ENCODE measurements around the gene TRAPPC4.
A peak's percentile ranks its signal among the peaks of the same experiment; 100 is the strongest.
"Not testable (repeated sequence)": the region's sequence is repeated elsewhere in the genome, so short reads cannot be mapped to it uniquely, and the experiment has no call there.

TRAPPC4 gene

DNA sequence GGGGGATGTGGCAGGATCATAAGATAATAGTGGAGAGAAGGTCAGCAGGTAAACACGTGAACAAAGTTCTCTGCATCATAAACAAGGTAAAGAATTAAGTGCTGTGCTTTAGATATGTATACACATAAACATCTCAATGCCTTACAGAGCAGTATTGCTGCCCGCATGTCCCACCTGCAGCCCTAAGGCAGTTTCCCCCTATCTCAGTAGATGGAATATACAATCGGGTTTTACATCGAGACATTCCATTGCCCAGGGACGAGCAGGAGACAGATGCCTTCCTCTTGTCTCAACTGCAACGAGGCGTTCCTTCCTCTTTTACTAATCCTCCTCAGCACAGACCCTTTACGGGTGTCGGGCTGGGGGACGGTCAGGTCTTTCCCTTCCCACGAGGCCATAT is 20.9 kb downstream of the TRAPPC4 start:
- not testable (repeated sequence) for DNase-seq

DNA sequence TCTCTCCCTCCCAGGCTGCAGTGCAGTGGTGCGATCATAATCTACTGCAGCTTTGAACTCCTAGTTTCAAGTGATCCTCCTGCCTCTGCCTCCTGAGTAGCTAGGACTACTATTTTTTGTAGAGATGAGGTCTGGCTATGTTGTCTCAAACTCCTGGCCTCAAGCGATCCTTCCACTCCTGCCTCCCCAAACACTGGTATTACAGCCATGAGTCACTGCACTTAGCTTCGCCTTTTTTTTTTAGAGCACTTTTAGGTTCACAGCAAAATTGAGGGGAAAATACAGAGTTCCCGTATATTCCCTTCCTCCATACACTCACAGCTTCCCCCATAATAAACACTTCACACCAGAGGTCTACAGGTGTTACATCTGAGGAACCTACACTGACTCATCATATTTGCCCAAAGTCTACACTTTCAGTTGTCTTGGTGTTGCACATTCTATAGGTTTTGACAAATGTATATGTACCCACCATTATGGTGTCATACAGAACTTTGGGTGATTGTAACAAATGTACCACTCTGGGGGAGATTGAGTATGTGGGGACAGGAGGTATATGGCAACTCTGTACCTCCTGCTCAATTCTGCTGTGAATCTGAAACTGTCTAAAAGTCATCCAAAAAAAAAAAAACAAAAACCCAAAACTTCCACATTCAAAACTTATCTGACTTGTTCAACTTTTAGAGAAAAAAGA is 23.4 kb downstream of the TRAPPC4 start:
- no peak for DNase-seq

DNA sequence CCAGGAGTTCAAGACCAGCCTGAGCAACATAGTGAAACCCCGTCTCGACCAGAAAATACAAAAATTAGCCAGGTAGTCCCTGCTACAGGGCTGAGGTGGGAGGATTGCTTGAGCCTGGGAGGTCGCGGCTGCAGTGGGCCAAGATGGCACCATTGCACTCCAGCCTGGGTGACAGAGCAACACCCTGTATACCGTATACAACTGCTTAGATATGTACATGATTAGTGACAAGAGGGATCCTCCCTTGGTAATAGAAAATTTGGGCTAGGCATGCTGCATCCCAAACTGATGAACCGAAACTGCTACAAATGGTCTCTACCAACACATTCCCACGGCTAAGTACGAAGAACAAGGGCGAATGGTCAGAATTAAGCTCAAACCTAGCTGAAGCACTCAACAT is 24.4 kb downstream of the TRAPPC4 start:
- DNase-seq = no peak

DNA sequence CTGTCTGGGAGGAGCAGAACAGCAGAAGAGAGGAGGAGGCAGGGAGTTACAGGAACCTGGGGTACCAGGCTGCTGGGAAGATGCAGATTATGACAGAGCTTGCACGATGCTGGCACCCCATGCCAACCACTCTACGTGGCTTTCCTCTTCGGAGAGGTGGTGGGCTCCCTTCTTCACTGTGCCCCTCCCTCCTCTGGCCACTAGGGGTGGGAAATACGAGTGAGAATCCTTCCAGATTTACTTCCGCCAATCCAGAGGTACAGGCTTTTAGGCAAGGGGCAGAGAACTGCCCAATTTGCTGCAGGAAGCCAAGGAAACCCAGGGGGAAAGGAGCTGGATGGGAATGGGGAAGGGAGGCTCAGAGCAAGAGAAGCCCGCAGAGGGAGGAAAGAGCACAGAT is 26.1 kb downstream of the TRAPPC4 start:
- DNase-seq = no peak

DNA sequence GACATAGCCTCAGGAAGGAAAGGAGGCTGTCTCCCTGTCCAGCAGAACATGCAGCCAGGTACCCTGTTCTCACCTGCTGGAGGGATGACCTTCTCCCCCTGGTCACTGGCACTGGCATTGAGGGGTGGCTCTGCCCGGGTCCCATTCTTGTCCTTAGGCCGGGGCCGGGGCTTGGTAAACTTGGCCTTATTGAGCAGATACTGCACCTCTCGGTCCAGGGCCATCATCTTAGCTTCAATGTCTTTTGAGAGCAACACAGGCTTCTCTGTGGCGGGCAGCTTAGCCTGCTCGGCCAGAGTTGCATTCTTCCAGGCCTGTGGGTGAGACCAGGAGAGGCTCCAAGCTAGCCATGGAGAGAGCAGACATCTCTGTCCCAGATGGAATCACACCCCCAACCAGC is 27.9 kb downstream of the TRAPPC4 start:
- DNase-seq = no peak

DNA sequence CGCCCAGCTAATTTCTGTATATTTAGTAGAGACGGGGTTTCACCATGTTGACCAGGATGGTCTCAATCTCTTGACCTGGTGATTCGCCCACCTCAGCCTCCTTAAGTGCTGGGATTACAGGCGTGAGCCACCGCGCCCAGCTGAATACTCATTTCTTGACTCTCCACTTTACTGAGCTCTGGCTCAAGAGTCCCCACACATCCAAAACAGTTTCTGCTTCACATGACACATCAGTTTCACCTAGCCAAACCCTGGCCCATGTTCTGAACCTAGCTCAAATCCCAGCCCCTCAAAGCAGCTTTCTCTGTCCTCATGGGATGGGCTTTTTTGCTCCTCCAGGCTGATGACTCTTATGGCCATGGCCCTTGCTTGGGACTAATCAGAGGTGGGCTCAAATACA is 28.6 kb downstream of the TRAPPC4 start:
- DNase-seq = no peak

DNA sequence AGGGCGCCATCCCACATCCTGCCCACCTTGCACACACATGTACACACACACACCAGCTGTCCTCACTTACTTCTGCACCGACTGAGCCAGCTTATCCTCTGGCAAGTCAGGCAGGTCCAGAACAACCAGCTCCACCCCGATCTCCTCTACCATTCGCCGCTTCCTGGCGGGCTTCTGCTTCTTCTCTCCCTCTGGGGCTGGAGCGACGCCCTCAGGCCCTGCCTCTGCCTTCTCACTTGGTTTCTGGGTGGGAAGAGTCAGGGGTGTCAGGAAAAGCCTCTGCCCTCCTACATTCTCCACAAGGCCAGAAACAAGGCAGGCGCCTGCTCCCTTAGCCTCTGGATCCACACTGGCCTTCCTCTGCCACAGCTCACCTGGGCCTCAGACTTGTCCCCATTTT is 30.1 kb downstream of the TRAPPC4 start:
- DNase-seq = no peak

DNA sequence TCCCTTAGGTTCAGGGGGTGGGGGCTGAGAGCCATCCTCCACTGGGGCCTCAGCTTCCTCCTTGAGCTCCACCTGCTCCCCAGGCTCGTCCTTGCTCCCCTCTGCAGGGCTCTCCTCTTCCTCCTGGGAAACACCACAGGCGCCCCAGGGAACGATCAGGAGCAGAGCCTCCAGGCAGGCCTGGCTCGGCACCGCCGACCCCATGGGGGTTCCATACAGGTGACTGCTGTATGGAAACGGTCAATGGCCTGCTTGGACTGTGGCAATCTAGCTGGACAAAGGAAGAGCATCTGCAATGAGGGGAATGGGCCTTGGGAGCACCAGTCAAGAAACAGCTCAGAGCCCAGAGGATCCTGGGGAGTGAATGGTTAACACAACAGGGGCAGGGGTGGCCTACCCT is 30.5 kb downstream of the TRAPPC4 start:
- no peak for DNase-seq

DNA sequence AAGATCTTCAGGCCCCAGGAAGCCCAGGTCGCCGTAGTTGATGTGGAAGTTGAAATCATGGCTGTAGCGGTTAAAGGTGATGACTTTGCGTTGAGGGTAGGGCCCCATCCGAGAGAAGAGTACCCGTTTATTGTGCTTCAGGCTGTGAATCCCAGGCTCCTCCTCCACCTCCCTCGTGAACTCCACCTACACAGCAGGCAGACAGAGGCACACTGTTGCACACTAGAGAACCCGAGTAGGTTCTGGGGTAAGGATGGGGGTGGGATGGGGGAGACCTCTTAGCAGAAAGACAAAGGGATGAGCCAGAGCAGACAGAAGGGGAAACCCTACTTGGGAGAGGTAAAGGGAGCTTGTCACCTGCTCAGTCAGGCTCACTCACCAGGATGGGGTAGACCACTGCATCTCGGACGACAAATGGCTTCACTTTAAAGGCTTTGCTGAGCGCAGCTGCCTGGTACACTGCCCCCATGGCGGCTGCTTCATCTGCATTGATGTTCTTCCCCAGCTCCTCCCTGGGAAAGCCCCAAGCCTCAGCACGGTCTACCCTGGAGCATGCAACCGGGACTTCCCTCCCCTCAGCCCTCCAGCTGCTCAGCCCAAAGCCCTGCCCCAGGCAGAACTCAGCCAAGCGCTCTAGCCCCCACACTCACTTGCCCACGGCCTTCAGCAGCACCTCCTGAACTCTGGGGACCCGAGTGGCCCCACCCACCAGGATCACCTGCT is 33.0 kb downstream of the TRAPPC4 start:
- no peak for DNase-seq

DNA sequence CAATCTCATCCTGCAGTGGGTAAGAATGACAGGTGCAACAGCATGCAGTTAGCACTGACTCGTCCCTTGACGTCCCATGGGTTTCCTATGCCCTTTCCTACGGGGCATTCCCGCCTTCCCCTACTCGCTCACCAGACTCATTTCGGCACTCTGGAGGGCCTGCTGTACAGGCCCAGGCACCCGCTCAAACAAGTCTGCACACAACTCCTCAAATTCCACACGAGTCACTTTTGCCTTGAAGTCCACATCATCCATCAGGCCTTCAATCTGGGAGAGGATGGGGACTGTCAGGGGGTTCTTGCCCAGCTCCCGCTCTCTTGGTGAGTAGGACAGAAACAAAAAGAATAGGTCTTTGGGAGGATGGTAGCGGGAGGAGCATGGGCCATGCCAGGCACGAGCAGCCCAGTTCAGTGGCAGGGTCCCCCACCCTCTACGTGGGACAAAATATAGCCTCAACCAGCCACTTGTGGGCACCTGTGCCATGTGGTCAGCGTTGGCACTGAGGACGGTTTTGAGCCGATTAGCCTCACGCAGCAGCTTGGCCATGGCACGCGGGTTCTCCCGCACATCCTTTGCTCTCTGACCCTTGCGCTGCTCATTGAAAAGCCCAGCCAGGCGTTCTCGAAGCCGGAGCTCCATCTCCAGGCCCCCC is 33.7 kb downstream of the TRAPPC4 start:
- no peak for DNase-seq

DNA sequence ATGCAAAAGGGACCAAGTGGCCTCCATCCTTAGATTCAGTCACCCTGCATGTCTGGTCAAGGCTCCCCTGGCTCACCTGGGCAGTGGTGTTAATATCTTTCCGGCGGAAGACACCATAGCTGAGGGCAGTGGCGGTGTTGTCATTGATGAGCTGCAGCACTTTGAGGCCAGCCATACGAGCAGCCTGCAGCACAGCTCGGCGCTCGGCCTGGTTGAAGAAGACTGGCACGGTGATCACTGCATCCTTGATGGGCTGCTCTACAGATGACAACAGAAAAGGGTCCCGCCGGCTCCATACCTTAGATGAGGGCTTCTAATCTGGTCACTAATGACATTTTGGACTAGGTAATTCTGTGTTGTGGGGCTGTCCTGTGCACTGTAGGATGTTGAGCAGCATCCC is 35.9 kb downstream of the TRAPPC4 start:
- no peak for DNase-seq

DNA sequence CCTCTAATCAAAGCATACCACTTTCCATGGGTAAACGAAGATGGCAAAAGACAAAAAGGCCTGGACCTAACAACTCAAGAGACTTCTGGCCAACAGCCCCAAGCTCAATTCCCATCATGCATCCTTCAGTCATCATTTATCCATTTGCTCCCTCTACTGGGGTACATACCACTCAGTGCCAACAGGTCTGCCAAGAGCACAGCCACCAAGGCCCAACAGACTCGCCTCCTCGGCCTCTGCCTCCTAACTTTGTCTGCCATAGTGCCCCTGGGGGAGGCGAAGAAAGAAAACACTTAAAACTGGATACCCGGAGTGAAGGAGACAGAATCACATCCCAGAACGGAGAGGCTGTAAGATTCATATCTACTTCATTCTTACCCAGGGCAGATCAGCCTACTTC is 37.3 kb downstream of the TRAPPC4 start:
- no peak for DNase-seq

DNA sequence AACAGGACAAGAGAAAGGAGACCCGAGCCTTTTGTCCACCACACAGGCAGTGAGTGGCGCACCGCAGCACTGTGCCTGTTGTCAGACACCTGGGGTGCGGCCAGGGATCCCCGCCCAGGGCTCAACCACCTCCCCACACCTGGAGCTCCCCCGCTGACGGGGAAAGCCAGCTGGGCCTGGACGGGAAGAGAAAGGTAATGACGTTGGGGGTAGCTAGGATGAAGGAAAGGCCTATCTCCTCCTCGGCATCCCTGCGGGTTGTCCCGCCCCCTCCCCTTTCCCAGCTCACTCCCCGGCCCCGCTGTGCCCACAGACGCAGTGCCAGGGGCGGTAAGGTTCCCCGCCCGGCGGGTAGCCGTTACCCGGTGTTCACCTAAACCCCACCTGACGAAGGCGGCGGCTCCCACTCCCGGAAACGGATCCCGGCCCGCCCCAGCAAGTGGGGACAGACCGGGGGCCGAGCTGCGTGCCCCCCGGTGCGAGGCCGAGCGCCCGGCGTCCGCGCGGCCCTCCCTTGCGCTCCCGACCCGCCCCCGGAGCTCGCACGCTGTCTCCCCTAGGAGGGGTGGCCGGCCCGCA is 37.9 kb downstream of the TRAPPC4 start:
- DNase-seq = no peak

DNA sequence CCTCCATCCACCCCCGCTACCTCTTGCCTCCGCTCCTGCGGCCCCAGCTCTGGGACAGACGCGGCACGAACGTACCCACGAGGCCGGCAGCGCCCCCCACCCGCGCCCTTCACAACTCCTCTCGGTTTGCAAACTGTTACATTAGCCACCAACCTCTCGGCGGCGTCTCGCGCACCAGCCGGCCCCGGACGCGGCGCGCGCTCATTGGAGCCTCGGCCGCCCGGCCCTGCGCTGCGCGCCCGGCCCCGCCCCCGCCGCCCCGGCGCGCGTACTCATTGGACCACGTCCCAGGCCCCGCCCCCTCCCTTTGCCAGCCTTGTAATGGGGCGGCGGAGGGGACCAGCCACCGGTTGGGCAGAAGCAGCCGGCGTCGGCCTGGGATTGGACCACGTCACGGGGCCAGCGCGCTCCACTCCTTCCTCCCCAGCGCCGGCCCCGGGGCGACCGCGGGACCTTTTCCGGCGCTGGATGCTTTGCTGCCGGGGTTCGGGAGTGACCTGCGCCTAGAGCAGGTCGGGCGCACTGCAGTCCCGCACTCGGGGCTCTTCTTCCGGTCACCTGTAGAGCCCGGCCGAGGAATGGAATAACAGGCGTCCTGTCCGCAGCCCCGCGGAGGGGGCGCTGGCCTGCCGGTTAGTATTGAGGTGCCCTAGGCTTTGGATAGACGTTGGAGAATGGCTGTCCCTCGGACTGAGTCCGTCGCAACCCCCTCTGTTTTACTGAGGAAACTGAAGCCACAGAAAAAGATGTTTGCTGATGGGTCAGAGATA is 38.6 kb downstream of the TRAPPC4 start, which contains the start of gene HYOU1:
Gene HYOU1 (minus strand): TSS at position 206 of the 770 bp plus-strand sequence. CDS start 1,045 bp downstream, outside the sequence.
- DNase-seq = peak; percentile 96

DNA sequence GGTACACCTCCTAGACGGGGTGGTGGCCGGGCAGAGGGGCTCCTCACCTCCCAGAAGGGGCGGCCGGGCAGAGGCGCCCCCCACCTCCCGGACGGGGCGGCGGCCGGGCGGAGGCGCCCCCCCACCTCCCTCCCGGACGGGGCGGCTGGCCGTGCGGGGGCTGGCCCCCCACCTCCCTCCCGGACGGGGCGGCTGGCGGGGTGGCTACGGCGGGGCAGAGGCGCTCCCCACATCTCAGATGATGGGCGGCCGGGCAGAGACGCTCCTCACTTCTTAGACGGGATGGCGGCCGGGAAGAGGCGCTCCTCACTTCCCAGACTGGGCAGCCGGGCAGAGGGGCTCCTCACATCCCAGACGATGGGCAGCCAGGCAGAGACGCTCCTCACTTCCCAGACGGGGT is 40.6 kb downstream of the TRAPPC4 start:
- DNase-seq = not testable (repeated sequence)

DNA sequence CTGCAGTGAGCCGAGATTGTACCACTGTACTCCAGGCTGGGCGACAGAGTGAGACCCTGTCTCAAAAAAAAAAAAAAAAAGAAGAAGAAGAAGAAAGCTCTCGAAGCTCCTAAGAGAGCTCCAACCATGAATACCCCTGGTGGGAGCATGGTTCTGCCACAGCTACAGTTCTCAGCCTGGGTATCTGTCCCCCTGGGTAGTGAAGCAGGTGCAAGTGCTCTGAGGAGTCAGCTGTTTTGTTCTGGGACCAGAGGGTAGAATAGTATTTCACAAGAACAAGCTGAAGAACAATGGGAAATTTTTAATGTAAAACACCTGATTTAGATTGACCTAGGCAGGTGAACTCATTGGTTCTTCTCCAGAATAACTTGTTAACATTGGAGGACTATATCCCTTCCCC is 42.7 kb downstream of the TRAPPC4 start:
- no peak for DNase-seq

DNA sequence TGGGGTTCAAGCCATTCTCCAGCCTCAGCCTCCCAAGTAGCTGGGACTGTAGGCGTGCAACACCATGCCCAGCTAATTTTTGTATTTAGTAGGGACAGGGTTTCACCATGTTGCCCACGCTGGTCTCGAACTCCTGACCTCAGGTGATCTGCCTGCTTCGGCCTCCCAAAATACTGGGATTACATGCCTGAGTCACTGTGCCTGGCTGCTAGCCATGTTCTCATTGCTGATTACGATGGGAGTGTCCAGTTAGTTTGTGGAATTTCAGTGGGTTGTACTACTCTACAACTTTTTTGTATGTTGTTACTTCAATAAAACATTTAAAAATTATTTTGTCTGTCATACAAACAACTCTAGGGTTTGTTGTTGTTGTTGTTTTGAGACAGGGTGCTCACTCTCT is 44.2 kb downstream of the TRAPPC4 start:
- DNase-seq = no peak

DNA sequence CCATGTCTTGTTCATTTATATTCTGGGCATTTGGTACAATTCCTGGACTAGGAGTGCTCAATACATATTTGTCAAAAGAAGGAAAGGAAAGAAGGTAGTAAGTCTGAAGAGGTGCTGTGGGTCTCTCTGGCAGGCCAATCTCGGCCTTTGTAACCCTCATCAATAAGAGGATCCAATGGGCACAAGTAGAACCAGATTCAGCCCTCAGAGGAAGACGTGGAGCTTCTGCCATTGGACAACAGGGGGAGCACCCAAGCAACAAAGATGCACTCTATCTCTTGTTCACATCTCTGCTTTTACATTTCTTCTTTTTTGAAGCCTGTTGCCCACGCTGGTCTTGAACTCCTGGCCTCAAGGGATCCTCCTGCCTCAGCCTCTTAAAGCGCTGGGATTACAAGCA is 46.8 kb downstream of the TRAPPC4 start:
- DNase-seq = no peak

DNA sequence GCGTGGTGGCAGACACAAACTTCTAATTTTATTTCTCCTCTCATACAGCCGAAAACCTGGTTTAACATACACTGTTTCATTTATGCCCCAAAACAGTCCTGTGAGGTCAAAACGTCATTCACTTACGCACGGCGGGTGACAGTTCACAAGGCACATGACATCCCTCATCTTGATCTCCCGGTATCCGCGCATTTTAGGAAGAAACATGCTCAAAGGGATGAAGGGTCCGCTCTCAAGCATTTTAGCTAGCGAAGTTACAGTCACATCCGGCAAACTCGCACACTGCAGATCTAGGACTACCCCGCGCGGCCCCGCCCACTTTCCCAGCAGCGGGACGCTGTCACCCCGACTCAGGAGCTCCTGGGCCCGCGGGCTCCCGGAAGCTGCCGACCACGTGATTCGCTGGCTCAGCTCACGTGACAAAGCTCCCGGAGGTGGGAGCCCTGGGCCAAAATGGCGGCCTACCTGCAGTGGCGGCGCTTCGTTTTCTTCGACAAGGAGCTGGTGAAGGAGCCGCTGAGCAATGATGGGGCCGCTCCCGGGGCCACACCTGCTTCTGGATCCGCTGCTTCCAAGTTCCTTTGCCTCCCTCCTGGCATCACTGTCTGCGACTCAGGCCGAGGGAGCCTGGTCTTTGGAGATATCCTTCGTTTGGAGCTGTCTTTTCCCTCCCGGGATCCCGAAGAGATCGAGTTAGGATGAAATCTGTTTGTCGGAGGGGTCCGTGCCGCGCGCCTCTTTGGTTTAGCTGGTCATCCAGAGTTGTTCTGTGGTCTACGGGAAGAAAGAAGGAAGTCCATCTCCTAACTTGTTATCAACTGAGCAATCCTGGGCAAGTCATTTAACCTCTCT is 49.0 kb downstream of the TRAPPC4 start, which contains the start of gene VPS11:
Gene VPS11 (plus strand): TSS at position 448 of the 852 bp plus-strand sequence. CDS start 6 bp downstream, at position 454.
- DNase-seq = peak; percentile 94
